GM19025 (cell line): ENCODE data around the gene SMARCA2.

ENCODE experiments used
- ATAC-seq: cut with Tn5 transposase; IDR thresholded peaks from one replicate; pipeline ENCODE4 v1.9.1; 2021; ENCODE audit warnings: mild to moderate bottlenecking, low read depth, moderate library complexity; ENCODE audit not compliant: unreplicated experiment

The SMARCA2 gene

DNA sequence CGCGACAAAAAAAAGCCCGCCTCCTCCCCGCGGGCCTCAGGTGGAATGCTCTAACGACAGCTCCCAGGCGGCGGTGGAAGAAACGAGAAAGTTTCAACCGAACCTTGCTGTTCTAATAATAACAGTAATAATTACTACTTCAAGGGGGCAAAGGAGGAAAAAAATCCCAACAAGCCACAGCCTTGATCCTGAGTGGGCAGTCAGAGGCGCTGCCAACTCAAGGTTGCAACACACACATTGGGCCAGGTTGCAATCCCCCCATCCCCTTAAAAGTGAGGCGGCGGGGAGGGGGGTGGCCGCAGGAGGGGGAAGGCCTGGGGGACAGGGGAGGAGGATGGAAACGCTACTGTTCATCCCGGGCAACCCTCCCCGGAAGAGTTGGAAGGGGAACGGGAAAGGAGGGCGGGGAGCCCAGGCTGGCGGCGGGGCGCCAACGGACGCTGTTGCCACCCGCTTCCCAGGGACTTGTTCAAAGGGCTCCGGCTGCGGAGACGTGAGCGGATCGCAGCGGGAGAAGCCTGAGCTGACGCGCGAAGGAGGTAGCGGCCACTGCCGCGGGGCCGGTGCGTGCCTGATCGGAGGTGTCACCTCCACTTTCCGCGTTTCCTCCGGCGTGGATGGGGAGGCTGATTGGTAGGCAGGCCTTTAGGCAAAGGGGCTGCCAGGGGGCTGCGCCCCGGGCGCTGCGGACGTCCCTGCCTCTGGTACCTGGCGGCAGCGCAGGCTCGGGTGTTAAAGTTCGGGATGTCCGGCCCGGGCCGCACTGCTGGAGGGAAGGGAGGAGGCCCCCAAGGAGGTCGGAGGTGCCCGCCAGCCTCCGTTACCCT, 647 bp downstream of the SMARCA2 start:
- no peak for ATAC-seq

DNA sequence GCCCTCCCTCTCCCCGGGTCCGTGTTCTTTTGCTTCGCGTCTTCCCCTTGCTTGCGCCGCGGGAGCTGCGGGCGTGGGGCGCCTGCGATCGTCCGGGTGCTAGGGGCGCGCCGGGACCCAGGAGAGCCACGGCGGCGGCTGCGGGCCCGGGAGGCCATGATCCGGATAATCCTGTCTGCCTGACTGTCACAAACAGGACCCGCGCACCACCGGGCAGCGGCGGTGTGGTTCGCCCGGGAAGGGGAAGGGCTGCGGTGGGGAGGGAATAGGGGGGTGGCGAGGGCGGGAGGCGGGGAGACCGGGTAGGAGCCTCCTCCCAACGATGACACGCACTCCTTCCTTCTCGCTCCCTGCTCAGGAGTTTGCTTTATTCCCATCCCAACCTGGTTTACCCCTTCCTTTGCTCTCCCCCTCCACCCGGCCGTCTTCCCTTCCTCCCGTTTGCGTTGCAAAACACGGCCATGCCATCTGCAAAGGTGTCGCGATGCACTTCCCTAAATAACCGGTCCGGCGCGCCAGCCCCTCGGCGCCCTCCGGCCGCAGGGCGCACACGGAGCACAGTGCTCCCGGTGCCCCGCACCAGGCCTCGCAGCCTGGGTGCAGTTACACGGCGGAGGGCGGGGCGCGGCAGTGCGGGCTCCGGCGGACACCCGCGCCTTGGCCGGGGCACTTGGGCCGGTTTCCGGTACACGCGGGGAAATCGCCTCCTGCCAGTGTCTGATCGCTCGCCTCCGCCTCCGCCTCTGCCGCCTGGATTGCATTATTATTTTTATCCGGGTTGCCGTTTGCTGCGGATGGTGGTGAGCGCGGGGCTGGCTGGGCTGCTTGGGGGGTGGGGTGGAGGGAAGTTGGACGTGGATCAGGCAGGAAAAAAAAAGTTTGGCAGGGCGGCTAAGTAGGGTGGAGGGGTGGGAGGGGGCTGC, 1.5 kb downstream of the SMARCA2 start:
- ATAC-seq, result no peak

DNA sequence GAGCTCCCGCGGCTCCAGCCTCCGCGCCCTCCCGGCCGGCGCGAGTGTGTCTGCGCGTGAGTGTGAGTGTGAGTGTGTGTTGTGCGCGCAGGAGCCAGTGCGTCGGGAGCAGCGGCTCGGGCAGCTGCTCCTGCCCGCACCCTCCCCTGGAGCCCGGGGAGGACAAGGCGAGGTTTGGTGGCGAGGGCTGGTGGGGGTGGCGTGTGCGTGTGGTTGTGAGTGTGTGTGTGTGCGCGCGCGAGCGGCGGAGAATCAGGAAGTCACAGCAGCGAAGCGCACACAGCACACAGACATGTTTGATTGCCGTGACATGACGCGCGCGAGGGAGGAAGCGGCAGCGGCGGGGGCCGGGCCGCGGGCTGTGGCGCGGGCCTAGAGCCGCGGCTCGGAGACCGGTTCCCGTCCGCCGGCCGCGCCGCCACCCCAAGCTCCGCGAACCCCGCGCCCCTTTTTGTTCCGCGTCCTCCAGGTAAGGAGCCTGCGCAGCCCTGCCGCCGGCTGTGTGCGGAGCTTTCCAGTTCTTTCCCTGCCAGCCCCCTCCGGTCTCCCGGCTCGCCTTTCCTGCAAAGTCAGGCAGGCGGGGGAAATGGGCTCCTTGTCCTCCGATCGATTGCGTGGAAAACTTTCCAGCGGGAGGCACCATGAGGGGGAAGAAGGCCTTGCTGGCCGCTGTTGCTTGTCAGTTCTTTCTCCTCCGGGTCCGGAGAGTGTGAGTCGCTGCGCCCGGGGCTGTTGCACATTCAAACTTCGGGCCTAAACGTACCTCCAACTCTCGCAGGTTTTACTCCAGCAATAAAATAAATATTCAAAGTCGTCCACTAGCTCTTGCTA, 2.4 kb downstream of the SMARCA2 start:
- peak; percentile 20 for ATAC-seq

DNA sequence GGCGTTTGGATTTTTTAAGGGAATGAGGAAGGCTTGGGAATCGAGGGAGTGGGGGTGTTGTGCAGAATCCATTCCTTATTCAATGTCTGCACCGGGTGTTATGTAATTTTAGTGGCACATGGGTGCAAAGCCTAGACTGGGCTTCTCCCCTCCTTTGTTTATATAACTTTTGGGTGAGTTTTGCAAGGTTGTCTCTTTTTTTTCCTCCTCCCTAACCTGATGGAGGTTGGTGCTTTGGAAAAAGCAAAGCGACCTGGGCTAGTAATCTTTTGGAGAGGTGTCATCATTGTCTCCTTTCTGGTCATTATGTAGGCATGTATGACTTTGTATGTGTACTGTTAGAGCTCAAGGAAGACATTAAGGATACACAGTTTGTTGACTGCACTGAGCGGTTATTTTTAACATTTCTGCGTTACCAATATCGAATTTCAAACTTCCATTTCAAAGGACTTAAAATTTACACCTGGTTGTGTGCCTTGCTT, 3.1 kb downstream of the SMARCA2 start:
- ATAC-seq, result no peak

DNA sequence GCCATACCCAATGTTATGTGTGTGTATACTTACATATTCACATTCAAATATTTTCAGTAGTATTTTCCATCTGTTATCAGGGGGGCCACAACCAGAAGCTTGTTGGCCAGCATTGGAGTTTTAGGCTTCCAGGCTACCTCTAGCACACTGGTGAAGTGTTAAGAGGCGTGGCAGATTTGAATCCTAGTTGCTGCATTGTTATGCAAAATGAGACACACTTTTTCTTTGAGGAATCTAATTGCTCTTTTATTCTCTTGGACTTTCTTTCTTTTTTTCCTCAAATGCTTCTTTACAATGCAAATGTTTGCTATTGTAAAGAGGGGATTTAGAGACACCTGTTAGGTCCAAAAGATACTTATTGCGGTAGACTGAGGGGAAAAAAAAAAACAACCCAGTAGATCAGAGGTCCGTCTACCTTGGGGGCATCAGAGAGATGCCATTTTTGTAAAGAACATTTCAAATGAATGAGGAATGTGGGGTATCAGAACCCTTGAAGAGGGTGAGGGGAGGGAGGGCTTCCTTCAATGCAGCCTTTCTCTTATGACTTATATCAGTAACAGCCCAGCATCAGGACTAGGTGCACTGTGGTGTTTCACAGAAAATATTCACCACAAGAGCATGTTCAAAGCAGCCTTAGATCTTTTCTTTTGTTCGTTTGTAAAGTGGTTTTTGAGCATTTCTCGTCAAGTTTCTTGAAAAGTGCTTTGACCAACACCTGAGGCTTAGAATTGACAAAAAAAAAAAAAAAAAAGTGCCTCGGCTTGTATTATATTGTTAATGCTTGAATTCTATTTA, 3.8 kb downstream of the SMARCA2 start:
- ATAC-seq, result no peak

DNA sequence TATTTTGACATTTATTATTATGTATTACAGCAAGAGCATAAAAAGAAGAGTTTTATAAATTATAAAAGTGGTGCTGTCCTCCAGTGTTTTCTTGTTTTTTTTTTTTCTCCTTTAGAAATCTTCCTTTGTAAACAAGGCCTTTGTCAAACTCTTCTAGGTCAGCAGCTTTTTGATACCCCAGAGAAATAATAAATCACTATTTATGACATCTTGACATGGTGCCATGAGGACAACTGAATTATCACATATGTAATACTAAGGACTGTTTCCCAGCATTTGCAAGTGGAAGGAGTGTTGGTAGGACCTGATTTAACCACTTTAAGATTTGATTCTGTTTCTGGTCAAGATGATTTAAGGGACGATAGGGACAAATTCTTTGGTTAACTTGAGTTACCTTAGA, 4.6 kb downstream of the SMARCA2 start:
- ATAC-seq, result no peak

DNA sequence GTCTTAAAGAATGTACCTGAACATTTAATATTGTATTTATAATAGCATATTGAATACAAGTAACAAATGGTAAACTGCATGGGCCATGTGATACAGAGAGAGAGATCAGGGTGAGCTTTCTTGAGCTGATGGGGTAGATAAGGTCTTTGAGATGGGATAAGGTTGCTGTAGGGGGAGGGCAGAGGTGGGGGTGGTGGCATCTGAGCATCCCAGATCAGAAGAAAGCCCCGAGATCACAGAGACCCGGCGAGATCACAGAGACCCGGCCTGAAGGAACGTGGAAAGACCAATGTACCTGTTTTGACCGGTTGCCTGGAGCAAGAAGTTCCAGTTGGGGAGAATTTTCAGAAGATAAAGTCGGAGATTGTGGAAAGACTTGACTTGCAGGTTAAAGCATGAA, 6.6 kb downstream of the SMARCA2 start:
- ATAC-seq, result no peak

DNA sequence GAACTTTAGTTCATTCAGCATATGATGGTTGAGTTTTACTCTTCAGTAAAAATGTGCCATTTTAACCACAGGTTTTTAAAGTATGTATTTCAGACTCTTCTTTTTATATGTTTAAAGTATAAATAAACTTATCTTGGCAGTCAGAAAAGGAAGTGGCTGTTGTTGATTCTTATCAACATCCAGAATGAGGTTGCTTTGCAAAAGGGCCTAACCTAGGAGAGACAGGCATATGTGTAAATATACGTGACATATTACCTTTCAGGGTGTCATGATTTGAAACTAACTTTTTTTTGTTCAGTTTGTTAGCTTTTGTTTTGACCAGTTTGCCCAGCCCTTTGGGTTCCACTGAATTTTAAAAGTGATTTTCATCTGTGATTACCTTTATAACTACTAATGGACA, 7.4 kb downstream of the SMARCA2 start:
- no peak for ATAC-seq

DNA sequence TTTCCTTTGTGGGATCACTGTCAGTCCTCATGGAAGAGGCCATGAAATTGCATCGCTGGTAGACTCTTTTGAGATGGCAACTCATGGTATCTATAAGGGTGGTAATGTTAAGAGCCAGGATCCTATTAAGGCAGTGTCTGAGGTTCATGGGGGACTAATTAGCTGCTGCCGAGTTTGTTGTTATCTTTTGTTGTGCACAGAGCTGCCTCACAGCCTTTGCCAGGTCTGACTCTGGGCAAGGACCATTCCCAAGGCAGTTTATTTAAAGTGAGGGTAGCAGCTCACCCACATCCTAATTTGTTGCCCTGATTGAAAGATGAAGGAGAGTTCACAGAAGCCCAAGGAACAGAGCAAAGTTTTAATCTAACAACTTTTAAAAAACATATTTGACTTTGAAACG, 7.9 kb downstream of the SMARCA2 start:
- ATAC-seq, result no peak

DNA sequence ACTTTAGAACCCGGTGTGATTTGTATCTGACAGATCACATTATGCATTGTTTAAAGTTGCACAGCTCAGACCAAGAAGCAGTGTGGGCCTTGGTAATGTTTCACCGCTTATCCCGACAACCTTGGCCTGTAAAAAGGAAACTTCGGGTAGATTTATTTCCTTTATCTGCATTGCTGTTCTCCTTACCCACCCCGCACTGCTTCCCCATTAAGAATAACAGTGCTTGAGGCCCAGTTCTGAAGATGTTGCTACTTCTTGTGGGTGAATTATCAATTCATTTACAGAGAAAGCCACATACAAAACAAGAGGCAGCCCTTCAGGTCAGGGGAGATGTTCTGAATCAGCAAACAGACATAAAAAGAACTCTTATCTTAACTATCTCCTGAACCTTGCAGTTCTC, 8.4 kb downstream of the SMARCA2 start:
- no peak for ATAC-seq

DNA sequence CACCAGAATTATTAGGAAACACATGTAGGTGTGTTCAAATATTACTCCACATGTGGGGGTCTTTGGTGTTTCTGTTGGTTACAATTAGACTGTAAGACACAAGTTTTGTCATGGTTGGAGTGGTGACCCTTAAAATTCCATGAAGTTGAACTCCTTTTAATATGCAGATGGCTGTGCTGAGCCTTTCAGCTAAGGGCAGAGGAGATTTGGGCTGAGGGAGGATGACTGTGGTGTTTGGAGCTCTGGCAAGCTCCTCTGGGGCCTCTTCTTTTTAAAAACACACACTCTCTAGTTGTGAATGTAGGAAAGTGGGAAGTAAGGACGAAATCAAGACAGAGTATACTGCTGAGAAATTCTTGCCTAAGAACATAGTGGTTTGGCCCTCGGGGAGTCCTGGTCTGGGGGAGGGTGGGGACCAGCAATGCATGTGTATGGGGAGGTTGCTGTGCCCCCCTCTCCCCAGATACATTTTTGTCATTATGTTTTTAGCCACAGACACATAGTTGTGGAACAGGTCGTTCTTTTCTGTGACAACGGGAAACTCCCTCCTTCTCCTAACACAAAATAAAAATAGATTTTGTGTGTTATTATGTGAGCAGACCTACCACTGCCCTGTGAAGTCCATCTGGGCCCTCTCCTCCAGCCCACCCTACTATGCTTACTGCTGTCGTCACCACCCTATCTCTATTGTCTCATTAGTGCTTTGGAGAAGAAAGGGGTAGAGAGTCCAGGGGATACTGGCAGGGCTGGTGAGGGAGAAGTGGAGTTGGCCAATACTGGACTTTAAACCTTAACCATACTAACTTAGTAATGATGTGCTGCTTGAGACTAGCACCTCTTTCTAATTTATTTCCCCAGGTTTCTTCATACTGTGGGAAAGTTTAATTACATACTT, 10.0 kb downstream of the SMARCA2 start:
- ATAC-seq, result no peak

DNA sequence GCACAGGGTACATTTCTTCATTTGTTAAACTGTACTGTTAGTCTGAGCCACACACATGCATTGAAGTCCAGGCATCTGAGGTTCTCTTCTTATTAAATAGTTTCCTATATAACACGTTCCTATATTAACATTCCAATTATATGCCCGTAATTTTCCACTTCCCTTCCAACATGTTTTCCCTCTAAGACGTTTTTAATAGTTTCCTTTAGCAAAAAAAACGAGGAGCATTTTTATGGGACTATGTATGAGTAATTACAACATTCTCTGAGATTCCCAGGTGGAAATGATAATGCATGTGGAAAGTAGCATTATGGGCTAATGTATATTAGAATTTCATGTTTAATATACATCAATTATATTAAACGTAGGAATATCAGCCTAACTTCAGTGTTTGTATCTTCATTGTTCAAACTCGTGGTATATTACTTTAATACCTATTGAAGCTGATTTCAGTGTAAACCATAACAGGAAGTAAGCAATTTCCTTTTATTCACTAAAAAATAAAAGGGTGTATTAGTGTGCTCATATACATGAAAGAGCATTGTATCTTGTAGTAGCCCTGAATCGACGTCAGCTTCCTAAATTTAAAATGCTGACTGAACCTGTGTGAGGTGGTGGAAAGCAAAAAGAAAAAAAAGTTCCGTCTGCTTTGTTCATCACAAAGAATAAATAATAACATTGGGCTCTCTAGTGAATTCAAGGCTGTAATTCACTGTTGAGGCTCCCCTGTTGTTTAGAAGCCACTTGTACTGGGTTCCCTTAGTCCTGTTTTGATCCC, 11.3 kb downstream of the SMARCA2 start:
- no peak for ATAC-seq

DNA sequence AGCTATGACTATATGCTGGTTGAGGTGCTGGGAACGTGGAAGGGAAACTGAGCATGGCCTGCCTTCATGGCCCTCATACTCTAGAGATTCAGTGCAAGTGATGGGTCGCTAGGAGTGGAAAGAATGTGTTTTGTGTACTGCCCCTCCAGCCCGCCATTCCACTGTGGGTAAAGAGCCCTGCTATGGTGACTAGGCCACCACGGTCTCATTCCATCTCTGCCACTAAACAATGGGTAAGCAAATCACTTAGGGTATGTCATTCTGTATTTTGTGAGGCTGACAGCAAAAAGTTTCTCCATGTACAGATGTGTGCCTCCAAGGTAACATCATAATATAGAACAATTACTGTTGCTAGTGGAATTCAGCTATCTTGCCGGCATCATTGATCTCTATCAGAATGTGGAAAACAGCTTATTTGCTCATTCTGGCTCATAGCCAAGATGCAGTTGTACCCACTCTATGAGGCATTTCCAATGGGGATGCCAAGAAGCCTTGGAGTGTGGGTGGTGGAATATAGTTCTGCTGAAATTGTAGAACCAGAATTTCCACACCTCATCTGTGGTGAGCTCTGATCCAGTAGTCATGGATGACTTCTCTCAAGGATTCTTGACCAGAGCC, 12.5 kb downstream of the SMARCA2 start:
- no peak for ATAC-seq

DNA sequence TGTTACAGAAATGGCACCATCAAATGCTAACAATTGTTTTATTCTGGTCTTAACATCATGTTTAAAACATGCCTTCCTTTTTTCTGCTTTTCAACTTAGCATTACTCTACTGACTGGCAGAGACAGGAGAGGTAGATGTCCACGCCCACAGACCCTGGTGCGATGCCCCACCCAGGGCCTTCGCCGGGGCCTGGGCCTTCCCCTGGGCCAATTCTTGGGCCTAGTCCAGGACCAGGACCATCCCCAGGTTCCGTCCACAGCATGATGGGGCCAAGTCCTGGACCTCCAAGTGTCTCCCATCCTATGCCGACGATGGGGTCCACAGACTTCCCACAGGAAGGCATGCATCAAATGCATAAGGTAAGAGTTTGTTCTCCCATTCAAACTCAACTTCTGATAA, 13.7 kb downstream of the SMARCA2 start:
- no peak for ATAC-seq

DNA sequence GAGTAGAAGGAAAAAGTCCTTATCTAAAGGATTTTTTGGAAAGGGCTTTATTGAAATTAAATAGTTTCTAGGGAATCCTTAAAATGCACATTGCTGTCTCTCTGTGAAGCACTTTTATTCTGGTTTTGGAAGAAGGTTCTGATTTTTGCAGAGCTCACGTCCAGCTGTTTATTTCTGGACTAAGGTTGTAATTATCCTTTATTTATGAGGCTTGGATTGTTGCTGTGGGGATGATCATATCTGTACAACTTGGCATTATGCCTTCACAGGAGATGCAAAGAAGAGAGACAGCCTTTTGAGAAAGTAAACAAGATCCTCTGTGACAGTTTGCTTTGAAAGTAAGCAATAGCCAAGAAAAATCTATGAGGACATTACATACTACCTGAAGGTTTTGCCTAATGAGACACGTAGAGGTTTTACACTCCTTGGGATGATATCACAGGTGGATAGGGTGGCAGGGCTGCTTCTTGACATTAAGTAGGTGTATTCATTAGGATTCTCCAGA, 14.6 kb downstream of the SMARCA2 start:
- no peak for ATAC-seq

DNA sequence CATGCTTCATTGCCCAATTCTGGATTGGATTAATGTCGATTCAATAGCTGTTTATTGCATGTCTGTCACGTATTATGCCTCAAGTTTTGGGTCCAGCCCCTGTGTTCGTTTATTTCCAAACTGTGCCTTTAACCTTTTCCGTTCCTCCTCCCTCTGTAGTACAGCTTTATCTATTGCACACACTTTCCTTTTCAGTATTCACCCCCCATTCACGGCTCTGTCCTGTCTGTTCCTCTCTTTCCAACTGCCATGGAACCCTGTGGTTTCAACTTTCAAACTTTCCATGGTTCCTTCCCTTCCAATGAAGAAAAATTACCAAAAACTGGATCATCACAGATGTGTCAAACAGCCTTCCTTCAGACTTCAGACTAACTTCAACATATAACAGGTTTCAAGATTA, 17.1 kb downstream of the SMARCA2 start:
- ATAC-seq, result no peak

DNA sequence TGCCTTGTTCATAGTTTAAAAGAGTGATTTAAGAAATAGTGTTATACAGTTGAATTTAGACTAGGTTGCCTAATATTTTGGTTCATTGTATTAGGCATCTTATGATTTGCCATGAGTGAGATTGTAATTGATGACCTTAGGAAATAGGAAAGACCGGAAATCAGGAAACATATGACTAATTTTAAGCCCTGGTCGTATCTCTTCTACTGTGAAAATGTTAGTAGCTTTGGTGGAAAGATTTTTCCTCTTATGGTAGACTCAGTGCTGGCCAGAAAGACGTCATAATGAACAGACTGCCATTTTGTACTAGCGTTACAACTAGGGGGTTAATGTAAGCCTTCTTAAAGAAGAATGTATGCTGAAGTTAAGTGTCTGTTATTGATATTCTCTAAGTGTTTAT, 21.7 kb downstream of the SMARCA2 start:
- ATAC-seq, result no peak
